GM18505 (cell line): ENCODE measurements around the gene CPLANE1.

Source experiments
- ATAC-seq: cut with Tn5 transposase; IDR thresholded peaks from one replicate; pipeline ENCODE4 v1.9.1; 2021; ENCODE audit not compliant: unreplicated experiment
- POLR2A ChIP-seq: IDR thresholded peaks from 4 replicates; pipeline ENCODE4 v1.6.1; 2011; ENCODE audit warnings: borderline replicate concordance; ENCODE audit not compliant: insufficient read depth, insufficient read length; ENCODE audit errors: extremely low read depth

CPLANE1 gene

GRCh38 chr5:37080697-37081096 lies 168.5 kb downstream of the CPLANE1 start:
- no peak for ATAC-seq
- no peak for TF ChIP-seq POLR2A

GRCh38 chr5:37077146-37077545 lies 172.0 kb downstream of the CPLANE1 start:
- no peak for ATAC-seq
- TF ChIP-seq POLR2A, result no peak

DNA sequence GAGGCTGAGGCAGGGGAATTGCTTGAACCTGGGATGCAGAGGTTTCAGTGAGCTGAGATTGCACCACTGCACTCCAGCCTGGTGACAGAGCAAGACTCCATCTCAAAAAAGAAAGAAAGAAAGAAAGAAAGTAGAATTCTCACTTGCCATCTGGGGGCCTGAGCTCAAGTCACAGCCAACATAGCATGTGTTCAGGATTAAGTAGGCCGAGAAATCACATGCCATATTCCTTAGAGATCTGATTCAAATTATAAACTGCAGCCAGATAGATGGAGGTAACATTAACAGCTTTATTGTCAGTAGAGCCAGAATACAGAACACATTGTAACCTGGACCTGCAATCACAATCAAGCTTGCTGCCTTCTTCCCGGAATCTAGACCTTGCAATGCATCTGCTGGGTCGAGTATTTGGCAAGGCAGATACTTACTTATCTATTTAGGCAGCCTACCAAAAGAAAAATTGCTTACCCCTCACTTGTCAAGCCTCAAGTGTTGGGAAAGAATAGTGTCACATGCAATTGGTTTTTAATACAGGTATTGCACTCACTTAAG lies 173.7 kb downstream of the CPLANE1 start:
- no peak for TF ChIP-seq POLR2A
- no peak for ATAC-seq

DNA sequence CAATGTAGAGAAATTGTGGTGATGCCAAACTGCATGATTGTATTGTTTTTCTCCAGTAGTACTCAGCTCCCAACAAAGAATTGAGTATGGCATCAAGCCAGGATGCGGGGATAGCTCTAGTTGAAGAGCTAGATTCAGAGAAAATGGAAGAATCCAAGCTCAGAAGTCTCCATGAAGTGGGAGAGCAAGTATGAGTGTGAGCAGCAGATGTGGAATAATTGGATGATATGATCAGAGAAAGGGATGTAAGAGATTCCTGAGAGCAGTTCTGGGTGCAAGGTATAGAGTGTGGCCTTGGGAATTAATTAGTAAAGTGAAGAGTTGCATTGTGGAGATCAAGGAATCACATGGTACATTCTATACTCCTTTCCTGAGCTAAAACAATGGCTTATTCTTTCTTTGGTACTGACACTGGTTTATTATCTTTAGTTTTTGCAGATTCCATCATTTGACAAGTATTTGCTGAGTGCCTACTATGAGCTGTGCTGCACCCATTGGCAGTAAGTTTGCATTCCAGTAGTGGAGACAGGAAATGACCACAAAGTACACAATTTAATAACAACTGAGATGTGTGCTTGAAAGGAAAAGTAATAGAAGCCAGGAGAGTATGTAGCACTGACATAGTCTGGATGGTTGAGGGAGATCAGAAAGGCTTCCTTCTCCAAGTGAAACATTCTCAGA lies 177.1 kb downstream of the CPLANE1 start:
- TF ChIP-seq POLR2A, result no peak
- no peak for ATAC-seq

DNA sequence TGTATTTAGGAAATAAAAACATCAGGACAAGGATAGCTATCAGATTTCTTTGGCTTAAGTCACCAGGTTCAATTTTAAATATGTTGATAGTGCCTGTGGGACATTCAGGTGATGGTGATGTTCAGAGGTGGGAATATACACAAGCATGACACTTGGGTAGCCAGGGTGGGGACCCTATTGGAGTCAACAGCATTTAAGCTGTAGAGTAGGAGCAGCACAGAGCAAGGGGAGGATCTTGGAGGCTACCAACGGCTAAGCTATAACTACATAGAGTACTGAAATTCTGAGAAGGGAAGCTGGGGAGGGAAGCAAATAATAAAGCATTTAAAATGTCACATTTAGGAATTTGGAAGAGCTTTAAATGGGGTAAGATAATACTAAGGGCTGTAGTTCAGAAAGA lies 177.7 kb downstream of the CPLANE1 start:
- no peak for TF ChIP-seq POLR2A
- no peak for ATAC-seq

GRCh38 chr5:37064442-37064841 lies 184.7 kb downstream of the CPLANE1 start:
- TF ChIP-seq POLR2A, result no peak
- no peak for ATAC-seq

- no peak for ATAC-seq
- TF ChIP-seq POLR2A, result no peak
Measured at GRCh38 chr5:37063739-37064138, 185.4 kb downstream of the CPLANE1 start.

DNA sequence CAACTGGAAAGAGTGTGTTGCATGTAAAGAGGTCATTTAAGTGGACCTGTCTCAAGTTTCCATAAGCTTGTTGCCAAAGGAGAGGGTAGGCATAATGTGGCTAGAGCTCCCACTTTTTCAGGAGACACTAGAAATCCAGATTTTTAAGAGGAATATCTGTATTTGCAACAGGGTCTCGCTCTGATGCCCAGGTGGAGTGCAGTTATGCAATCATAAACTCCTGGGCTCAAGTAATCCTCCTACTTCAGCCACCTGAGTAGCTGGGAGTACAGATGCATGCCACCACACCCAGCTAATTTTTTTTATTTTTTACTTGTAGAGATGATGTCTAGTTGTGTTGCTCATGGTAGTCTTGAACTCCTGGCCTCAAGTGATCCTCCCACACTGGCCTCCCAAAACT lies 189.1 kb downstream of the CPLANE1 start:
- ATAC-seq, result no peak
- no peak for TF ChIP-seq POLR2A

DNA sequence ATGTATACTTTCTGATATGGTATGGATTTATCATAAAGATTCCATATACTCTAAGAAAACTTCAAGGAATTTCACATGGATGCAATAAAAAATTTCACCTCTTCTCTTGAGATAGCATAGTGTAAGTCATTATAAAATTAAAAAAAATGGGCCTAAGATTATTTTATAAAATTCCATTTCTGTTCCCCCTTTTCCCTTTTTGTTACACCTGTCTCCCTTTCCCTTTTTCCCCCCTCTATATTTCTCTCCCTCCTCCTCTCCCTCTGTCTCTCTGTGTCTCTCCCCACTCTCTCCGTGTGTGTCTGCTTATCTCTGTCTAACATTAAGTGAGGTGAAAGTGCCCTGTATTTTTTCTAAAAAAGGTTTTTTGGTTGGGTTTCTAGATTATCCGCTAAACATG lies 192.4 kb downstream of the CPLANE1 start:
- TF ChIP-seq POLR2A, result no peak
- no peak for ATAC-seq
